Stimulated activated CD4-positive, alpha-beta T cell treated with anti-CD3 and anti-CD28 coated beads, TNF-alpha, amount 100 ng/mL, for 1 hour (primary cell): Measurements from ENCODE around the gene FDCSP.
"Not testable (repeated sequence)": the region's sequence is repeated elsewhere in the genome, so short reads cannot be mapped to it uniquely, and the experiment has no call there.

Experiments
- DNase-seq, 3 donors: peaks; one replicate each; pipeline ENCODE4 v3.0.0-alpha.2; 2020; ENCODE audit warnings: low read depth in 3 of 3, low spot score in 1 of 3

Gene FDCSP

GRCh38 chr4:70225824-70226223 lies at the start of gene FDCSP:
TSS of gene FDCSP (plus strand) at chr4:70226124. CDS start at chr4:70231195, 5,071 bp downstream.
- DNase-seq, result no peak

DNA sequence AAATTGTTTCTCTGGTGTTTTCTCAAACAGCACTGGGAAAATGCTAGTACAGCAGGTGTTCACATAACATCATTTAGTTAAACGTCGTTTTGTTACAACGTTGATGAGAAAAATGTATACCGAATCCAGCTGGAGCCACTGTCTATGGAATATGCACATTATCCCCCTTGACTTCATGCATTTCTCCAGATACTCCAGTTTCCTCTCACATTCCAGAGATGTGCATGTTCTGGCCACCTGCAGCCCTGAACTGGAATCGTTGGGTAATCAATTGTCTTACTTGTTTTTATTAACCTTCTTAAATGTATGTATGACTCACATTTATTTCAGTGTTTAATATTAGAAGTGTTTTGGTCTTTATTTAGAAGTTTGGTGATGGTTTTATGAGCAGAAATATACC lies 48.8 kb upstream of the FDCSP start:
- no peak for DNase-seq

DNA sequence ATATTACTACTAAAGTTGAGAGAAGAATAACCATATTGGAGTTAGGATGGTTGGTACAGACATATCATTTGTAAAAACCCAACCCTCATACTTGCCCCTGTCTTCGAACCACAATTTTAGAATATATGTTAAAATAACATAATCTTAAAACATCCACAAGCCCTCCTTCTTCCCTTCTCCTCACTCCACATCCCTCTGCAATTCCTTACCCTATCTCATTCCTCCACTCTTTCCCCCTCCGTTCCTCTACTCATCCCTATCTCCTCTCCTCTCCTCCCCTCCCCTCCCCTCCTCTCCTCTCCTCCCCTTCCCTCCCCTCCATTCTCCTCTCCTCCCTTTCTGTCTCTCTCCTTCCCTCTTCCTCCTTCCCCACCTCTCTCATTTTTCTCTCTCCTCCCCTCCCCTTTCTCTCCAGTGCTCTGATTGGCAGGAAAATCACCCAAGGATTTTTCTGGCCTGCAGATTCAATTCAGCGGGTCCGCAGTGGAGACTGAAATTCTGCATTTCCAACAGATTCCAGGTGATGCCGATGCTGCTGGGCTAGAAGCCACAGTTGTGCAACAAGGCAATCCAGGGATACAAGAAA lies 47.8 kb upstream of the FDCSP start:
- DNase-seq, result no peak

- no peak for DNase-seq
Measured at GRCh38 chr4:70179811-70180210, 46.1 kb upstream of the FDCSP start.

GRCh38 chr4:70181864-70182263 lies 44.1 kb upstream of the FDCSP start:
- no peak for DNase-seq

GRCh38 chr4:70182517-70183167 lies 43.3 kb upstream of the FDCSP start:
- DNase-seq, result no peak

DNA sequence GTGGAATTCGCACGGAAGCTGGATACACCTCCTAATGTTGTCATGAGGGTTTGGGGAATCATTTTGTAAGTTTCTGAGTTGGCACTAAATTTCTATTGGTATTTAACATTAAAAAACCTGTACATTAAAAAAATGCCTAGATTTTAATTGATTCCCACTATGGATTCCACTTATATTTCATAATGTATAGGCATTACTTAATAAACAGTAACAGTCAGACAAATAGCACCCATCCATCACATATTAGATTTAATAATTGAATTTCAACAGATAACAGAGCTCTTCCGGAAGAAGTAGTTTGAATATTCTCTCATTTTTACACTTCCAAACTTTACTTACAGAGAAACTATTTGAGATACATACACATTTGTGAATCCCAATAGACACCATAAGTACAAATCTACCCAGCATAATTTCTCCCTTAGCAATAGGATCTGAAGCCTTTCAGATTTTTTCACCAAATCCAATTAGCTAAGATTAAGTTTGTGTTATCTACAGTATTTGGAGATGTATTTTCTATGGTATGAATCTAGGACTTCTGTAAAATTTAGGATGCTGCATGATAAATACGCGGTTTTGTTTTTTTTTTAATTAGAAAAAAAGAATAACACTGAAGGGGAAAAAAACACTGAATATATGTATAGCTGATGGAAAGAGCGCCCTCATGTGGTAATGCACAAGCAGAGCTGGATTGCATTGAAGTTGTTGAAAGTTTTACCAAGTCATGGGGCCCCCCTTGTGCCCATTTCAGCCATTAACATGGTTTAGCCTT lies 42.6 kb upstream of the FDCSP start:
- DNase-seq, result no peak

DNA sequence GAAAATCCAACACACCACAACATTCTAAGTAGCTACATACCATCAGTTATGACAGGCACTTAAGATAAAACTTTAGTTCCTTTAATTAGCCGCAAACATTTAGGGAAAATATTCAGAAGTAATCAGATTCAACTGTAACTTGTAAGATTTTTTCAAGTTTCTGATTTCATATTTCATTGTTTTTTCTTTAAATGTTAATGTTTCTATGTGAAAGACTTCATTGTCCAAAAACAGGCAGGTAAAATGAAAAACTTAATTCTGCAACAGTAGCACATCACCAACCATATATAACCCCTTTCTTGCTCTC lies 42.0 kb upstream of the FDCSP start:
- no peak for DNase-seq

- no peak for DNase-seq
Measured at GRCh38 chr4:70187216-70187615, 38.7 kb upstream of the FDCSP start.

GRCh38 chr4:70190579-70190978 lies 35.3 kb upstream of the FDCSP start:
- no peak for DNase-seq

- no peak for DNase-seq
Measured at GRCh38 chr4:70191647-70192046, 34.3 kb upstream of the FDCSP start.

DNA sequence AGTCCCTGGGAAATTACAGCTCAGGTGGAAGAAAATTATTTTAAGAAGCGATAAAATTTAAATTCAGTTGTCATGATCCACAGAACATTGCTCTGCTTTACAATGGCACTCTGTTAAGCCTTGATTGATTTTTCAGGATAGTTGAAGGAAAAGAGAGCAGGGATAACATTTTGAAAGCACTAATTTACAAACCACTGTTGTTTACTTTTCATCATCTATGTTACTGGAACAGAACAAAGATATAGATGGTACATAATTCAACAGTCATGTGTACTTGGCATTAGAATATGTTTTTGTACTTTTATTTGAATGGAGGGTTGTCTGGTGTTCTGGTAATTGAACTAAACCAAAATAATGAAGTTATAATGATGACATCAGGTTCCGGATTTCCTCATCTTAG lies 33.0 kb upstream of the FDCSP start:
- no peak for DNase-seq

DNA sequence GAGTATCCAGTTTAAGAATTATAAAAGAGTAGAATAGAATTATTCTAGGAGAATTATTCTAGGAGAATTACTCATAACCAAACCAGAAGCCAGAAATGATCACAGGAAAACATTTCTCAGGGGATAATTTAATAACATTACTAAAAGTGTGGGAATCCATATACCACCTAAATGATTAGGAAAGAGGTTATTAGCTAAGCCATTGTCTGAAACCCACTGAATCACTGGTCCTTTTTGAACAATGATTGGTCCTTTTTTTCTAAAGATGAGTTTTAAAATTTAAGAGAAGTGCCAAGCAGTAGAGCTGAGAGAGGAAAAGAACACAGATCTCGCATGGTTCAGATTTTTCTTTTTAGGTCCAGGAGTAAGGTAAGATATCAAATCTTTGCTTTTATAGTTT lies 30.5 kb upstream of the FDCSP start, which contains the start of gene ODAM:
Gene ODAM, plus strand, starts transcription at position 301 of the 400 bp plus-strand sequence. CDS start 819 bp downstream, outside the sequence.
- no peak for DNase-seq

GRCh38 chr4:70196857-70197256 lies 29.1 kb upstream of the FDCSP start:
- DNase-seq, result no peak

- DNase-seq, result no peak
Measured at GRCh38 chr4:70197842-70198241, 28.1 kb upstream of the FDCSP start.

DNA sequence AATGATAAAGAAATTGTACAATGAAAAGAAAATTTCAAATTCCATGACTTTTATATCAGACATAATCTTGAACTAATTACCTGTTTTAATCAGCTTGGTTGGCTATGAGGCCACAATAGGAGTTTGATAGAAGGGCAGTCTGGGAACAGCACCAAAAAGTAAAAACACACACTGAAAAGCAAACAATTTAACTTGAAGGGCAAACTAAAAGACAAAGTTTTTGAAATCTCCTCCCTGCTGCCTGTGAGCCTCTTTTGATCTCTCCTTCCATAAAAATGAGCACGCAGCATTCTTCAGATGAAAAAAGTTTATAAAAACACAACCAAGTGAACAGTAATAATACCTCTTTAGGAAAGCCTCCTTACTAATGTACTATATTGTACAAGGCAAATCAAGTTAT lies 22.3 kb upstream of the FDCSP start:
- no peak for DNase-seq

- not testable (repeated sequence) for DNase-seq
Measured at GRCh38 chr4:70212752-70213151, 13.2 kb upstream of the FDCSP start.

GRCh38 chr4:70216109-70216508 lies 9.8 kb upstream of the FDCSP start:
- not testable (repeated sequence) for DNase-seq

- not testable (repeated sequence) for DNase-seq
Measured at GRCh38 chr4:70216550-70216949, 9.4 kb upstream of the FDCSP start.

DNA sequence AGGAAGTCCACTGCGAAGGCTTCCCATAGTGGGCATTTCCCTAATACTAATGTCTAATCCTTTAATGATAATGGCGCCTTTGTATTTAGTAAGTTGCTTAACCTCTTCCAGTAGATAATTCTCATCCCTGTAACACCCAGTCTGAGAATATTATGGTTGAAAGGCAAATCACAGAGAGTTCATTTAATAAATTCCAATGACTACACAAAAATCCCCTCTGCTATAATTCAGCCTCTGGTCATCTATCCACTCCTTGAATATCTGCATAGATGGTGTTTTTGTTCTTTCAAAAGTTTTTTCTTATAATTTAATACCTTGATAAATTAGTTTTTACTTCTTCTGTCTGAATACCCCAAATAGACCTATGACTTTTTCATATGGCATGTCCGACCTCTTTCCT lies 4.5 kb upstream of the FDCSP start:
- DNase-seq, result not testable (repeated sequence)

GRCh38 chr4:70221818-70222217 lies 4.1 kb upstream of the FDCSP start:
- DNase-seq, result not testable (repeated sequence)

GRCh38 chr4:70236125-70236524 lies 10.2 kb downstream of the FDCSP start:
- DNase-seq, result no peak
